Colonic mucosa (tissue), 4 donors: ENCODE results near the gene TFAP2B. TPM values are rescaled to one million over a fixed set of nuclear protein-coding genes. Genes with fewer than 3 reads are reported as not detected.

Experiments used
- DNase-seq: peaks from one replicate; pipeline ENCODE4 v3.0.0-alpha.2; 2020
- H3K27ac ChIP-seq: fragments of 200-600 bp; one replicate; pipeline ENCODE4 v1.8.0; 2021
- H3K27me3 ChIP-seq: fragments of 200-600 bp; one replicate; pipeline ENCODE4 v1.8.0; 2021
- H3K36me3 ChIP-seq: fragments of 200-600 bp; one replicate; pipeline ENCODE4 v1.8.0; 2021
- H3K4me1 ChIP-seq: fragments of 200-600 bp; one replicate; pipeline ENCODE4 v1.8.0; 2021; ENCODE audit warnings: mild to moderate bottlenecking
- H3K4me3 ChIP-seq: fragments of 200-600 bp; one replicate; pipeline ENCODE4 v1.8.0; 2021
- H3K9ac ChIP-seq, 2 donors: one replicate each; pipeline ENCODE4 v1.7.0; 2013; ENCODE audit warnings: control low read depth in 2 of 2, low read depth in 2 of 2, low read length in 2 of 2
- H3K9me3 ChIP-seq: fragments of 200-600 bp; one replicate; pipeline ENCODE4 v1.8.0; 2021
- intact Hi-C: fragments of 100-400 bp; cut with DNase I; formaldehyde crosslinking; loops from one replicate; pipeline ENCODE4 v1.14.1; 2022
- total RNA-seq, 2 donors: library from RNA; stranded (reverse); fragmentation: NEBNext Ultra II Directional in 1 of 2; extraction: Animal tissue kit (Norgen Biotek cat#: 25700) in 1 of 2; gene quantifications; one replicate each; pipeline ENCODE4 v1.2.1, GENCODE V29; 2021
- TF ChIP-seq, protein P1 (sequence below): fragments of 200-600 bp; IDR thresholded peaks from one replicate; pipeline ENCODE4 v1.8.0; 2022; ENCODE audit warnings: antibody characterized with exemption, mild to moderate bottlenecking
- donor health status: healthy.
- donor health status: DM: no; HTN: no; CAD: no.
- donor health status: DM: no; HTN: no; CAD: no.

TFAP2B gene
- total RNA-seq, 2 donors from 2014 or later = not detected

DNA sequence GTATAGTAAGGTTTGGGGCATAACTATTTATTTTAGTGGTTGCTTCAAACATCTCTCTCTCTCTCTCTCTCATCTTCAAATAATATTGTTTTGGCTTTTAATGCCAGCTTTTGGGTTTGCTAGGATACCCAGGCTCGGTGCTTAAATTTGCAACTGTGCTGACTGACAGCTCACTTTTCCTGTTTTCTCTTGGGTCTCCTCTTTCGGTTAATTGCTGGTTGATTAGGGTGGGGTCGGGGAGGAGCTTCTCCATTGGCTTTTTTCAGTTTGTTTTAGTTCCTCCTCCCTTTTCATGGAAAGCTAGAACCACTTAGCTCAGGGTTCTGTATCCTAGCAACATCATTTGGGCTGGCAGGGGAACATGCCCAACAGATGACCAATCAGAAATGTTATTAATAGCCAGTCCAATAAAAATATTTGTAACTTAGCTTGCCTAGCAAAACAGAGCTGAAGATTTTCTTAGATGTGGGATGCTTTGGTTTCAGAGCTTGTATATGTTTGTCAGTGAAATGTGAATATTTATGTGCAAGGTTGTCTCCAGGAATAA, 11.3 kb downstream of the TFAP2B start:
- DNase-seq = no peak
- Histone ChIP-seq H3K9ac (no peak overlapping the region), H3K27ac (no peak overlapping the region), H3K27me3 (peaks cover 18% of the 10 kb centered on the region), H3K4me1 (no peaks in the 10 kb centered on the region), H3K4me3 (no peak overlapping the region), H3K36me3 (no peaks in the 10 kb centered on the region), H3K9me3 (no peaks in the 10 kb centered on the region)
- intact Hi-C loops = no loop called here
- TF ChIP-seq, protein P1, sequence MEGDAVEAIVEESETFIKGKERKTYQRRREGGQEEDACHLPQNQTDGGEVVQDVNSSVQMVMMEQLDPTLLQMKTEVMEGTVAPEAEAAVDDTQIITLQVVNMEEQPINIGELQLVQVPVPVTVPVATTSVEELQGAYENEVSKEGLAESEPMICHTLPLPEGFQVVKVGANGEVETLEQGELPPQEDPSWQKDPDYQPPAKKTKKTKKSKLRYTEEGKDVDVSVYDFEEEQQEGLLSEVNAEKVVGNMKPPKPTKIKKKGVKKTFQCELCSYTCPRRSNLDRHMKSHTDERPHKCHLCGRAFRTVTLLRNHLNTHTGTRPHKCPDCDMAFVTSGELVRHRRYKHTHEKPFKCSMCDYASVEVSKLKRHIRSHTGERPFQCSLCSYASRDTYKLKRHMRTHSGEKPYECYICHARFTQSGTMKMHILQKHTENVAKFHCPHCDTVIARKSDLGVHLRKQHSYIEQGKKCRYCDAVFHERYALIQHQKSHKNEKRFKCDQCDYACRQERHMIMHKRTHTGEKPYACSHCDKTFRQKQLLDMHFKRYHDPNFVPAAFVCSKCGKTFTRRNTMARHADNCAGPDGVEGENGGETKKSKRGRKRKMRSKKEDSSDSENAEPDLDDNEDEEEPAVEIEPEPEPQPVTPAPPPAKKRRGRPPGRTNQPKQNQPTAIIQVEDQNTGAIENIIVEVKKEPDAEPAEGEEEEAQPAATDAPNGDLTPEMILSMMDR = no peak

DNA sequence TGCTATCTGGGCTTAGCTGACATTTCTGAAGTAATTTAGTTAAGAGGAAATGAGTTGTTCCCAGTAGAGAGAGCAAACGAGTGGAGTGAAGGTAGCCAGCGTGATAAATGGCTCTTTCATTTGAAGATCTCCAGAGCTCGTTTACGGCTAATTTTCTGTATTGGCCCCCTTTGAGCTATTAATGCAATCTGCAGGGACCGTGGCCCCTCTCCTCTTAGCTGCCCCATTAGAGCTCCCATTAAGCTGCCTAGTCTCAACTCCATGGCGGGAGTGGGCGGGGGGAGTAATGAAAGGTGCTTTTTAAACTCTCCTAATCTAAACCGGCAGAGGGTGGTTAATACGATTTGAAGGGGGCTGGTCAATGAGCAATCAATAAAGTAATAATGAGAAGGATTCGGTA, 12.5 kb downstream of the TFAP2B start:
- Histone ChIP-seq H3K9ac (no peak overlapping the region), H3K4me1 (no peaks in the 10 kb centered on the region), H3K4me3 (no peak overlapping the region), H3K27ac (no peak overlapping the region), H3K9me3 (no peaks in the 10 kb centered on the region), H3K36me3 (no peaks in the 10 kb centered on the region), H3K27me3 (peaks cover 12% of the 10 kb centered on the region)
- TF ChIP-seq, protein P1 = no peak
- intact Hi-C loops = no loop called here
- no peak for DNase-seq

DNA sequence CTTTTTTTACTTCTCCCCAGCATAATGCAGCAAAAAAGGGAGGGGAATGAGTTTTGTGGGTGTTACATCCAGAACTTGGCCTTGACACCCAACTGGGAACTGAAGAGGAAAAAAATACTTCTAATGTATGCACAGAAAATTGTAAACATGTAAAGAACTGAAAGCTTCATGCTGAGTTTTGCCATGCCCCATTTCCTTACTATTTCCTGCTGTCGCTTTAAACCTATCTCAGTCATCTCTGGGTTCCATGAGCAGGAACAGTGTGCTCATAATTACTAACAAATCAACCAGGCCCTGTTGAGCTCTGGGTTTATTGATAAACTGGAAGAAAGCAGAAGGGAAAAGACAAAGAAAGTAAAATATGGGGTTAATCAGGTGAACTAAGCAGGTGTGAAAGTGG, 14.2 kb downstream of the TFAP2B start:
- H3K27me3 ChIP-seq = peaks cover 15% of the 10 kb centered on the region
- TF ChIP-seq, protein P1 = no peak
- intact Hi-C loops = no loop called here

DNA sequence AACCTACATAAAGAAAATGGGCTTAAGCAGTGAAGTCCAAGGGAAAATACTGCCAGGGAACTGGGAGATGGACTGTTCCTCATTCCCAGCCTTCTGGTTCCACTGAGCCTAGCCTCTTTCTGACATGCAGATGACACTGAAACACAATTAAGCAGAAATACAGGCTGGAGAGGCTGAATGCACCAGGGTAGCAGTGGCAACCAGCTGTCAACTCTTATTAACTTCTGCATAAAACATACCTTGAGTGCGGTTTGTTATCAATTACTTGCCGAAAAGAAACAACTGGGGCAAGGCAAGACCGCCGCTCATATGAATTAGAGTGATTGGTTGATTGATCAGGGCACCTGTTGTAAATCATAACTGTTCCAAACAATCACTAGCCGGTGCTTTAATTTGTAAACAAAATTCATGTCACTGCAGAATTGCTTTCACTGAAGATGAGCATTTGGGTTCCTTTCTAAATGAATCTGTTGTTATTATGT, 16.3 kb downstream of the TFAP2B start:
- intact Hi-C loops = no loop called here
- DNase-seq = no peak
- Histone ChIP-seq H3K4me3 (no peak overlapping the region), H3K9ac (no peak overlapping the region), H3K36me3 (no peaks in the 10 kb centered on the region), H3K4me1 (no peaks in the 10 kb centered on the region), H3K27ac (no peak overlapping the region), H3K27me3 (peaks cover 12% of the 10 kb centered on the region), H3K9me3 (no peaks in the 10 kb centered on the region)
- TF ChIP-seq, protein P1 = no peak

More for the DNA sequence above, 14.2 kb downstream of the TFAP2B start:
- Histone ChIP-seq H3K4me3 (no peak overlapping the region), H3K36me3 (no peaks in the 10 kb centered on the region), H3K9ac (no peak overlapping the region), H3K9me3 (no peaks in the 10 kb centered on the region), H3K4me1 (no peaks in the 10 kb centered on the region), H3K27ac (no peak overlapping the region)
- DNase-seq = no peak

DNA sequence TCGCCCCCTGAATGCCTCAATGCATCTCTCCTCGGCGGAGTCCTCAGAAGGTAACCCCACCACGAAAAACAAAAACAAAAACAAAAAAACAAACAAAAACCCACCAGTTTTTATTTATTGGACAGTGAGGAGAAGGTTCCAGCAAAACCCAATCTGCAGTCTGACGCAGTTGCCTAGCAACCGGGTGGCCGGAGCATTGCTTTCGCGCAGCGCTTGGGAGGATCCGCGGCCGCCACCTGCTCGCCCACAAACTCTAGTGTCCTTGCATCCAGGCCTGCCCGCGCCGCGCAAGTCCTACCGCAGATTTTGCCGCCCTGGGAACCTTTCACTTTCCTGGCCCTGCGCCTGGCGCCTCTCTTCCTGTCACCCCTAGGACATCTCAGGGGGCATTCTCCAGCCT, 17.6 kb downstream of the TFAP2B start:
- peaks cover 24% of the 10 kb centered on the region for H3K27me3 ChIP-seq
- no peaks in the 10 kb centered on the region for H3K9me3 ChIP-seq
- TF ChIP-seq, protein P1 = no peak
- H3K27ac ChIP-seq = no peak overlapping the region
- H3K4me3 ChIP-seq = no peak overlapping the region
- no peak for DNase-seq
- no peaks in the 10 kb centered on the region for H3K36me3 ChIP-seq
- H3K9ac ChIP-seq = no peak overlapping the region
- intact Hi-C loops = no loop called here
- H3K4me1 ChIP-seq = no peaks in the 10 kb centered on the region
